K562 (cell line): ENCODE measurements around the gene CRYBA1. TPM values are rescaled to one million over a fixed set of nuclear protein-coding genes. Genes with fewer than 3 reads are reported as not detected.

ENCODE experiments used
- ATF2 ChIP-seq: sonication (generic); formaldehyde crosslinking; IDR thresholded peaks from 2 replicates; pipeline ENCODE4 v1.8.1; 2022; ENCODE audit warnings: missing genetic modification reagents
- ATF6 ChIP-seq: sonication (generic); formaldehyde crosslinking; IDR thresholded peaks from 2 replicates; pipeline ENCODE4 v1.4.0; 2020; ENCODE audit warnings: mild to moderate bottlenecking, missing genetic modification reagents
- CCAR2 ChIP-seq: fragments of 200-400 bp; formaldehyde crosslinking; IDR thresholded peaks from 2 replicates; pipeline ENCODE4 v1.6.1; 2017; ENCODE audit warnings: mild to moderate bottlenecking, low read depth, low read length
- CGGBP1 ChIP-seq: fragments of 250-450 bp; sonication (Bioruptor Pico); IDR thresholded peaks from 2 replicates; pipeline ENCODE4 v1.9.0; 2021; ENCODE audit warnings: mild to moderate bottlenecking
- COPS2 ChIP-seq: fragments of 450-650 bp; conservative IDR thresholded peaks from 2 replicates; pipeline ENCODE4 v1.6.1; 2016; ENCODE audit warnings: mild to moderate bottlenecking, moderate library complexity
- CREB1 ChIP-seq, 2 experiments: sonication (generic) in 1 of 2; formaldehyde crosslinking in 1 of 2; IDR thresholded peaks; 2 replicates each; pipeline versions ENCODE4 v1.6.1 to v1.8.0; 2012 to 2022; ENCODE audit warnings: inconsistent platforms in 1 of 2, mild to moderate bottlenecking in 1 of 2, missing genetic modification reagents in 1 of 2, moderate library complexity in 1 of 2
- ELF2 ChIP-seq: fragments of 250-450 bp; sonication (Bioruptor Pico); IDR thresholded peaks from 2 replicates; pipeline ENCODE4 v1.5.0; 2021; ENCODE audit warnings: mild to moderate bottlenecking
- NELFE ChIP-seq: IDR thresholded peaks from 2 replicates; pipeline ENCODE4 v1.6.1; 2011; ENCODE audit warnings: mild to moderate bottlenecking; ENCODE audit not compliant: insufficient read depth, insufficient read length
- RBM15 ChIP-seq: fragments of 200-400 bp; formaldehyde crosslinking; IDR thresholded peaks from 2 replicates; pipeline ENCODE4 v1.6.1; 2018; ENCODE audit warnings: mild to moderate bottlenecking, low read length, moderate library complexity; ENCODE audit not compliant: insufficient read depth
- SAFB ChIP-seq: fragments of 200-400 bp; formaldehyde crosslinking; IDR thresholded peaks from 2 replicates; pipeline ENCODE4 v1.6.1; 2017; ENCODE audit warnings: low read depth, low read length, borderline replicate concordance
- SFPQ ChIP-seq: fragments of 200-400 bp; formaldehyde crosslinking; IDR thresholded peaks from 2 replicates; pipeline ENCODE4 v1.6.1; 2017; ENCODE audit warnings: mild to moderate bottlenecking, low read depth, low read length, moderate library complexity
- SMARCB1 ChIP-seq: IDR thresholded peaks from 2 replicates; pipeline ENCODE4 v1.6.1; 2011; ENCODE audit warnings: improper control_type of control experiment, low read depth; ENCODE audit not compliant: insufficient read length
- SRF ChIP-seq, 2 experiments: fragments of 250-450, 450-650 bp in 1 of 2; sonication (Bioruptor Pico) in 1 of 2; sonication (generic) in 1 of 2; formaldehyde crosslinking; IDR thresholded peaks; 2 replicates each; pipeline versions ENCODE4 v1.5.0 to v1.5.1; 2020 to 2022; ENCODE audit warnings: mild to moderate bottlenecking in 1 of 2, missing genetic modification reagents in 1 of 2
- ZNF165 ChIP-seq: fragments of 250-450 bp; sonication (Bioruptor Pico); IDR thresholded peaks from 2 replicates; pipeline ENCODE4 v1.4.0; 2020; ENCODE audit warnings: borderline replicate concordance
- polyA plus RNA-seq, 8 experiments: library from polyadenylated mRNA; depleted of rRNA in 4 of 8; stranded (reverse) in 5 of 8; unstranded in 3 of 8; fragments of >200 nt; fragmentation: Nextera tagmentation in 2 of 8; fragmentation: Illumina TruSeq in 1 of 8; extraction: Ambion mirVana in 2 of 8; extraction: Trizol in 1 of 8; gene quantifications; 2 replicates each; pipeline versions ENCODE4 v1.2.1 to v1.2.3, GENCODE V29; 2011 to 2014; ENCODE audit warnings: inconsistent platforms in 1 of 8, missing spikeins in 1 of 8
- total RNA-seq, 7 experiments: library from RNA; depleted of rRNA in 6 of 7; stranded (reverse); fragments of >200 nt in 6 of 7; fragmentation: Illumina TruSeq in 2 of 7; extraction: Trizol in 2 of 7; gene quantifications; 2 replicates each; pipeline versions ENCODE4 v1.2.1 to v1.2.3, GENCODE V29; 2011 to 2021; ENCODE audit warnings: low replicate concordance in 1 of 7

CRYBA1 gene
- total and polyA plus RNA-seq, 9 of the 15 experiments (the other 6 are each of a cell fraction or from before 2014, with no cell fraction given), result not detected

- TF ChIP-seq SFPQ (no peak), COPS2 (no peak), NELFE (no peak), SAFB (no peak), CCAR2 (no peak), SRF (CRISPR knock-in tag; IDR thresholded peaks at IDR 0.05) (no peak), CREB1 (IDR thresholded peaks at IDR 0.05) (no peak), CREB1 (CRISPR knock-in tag; IDR thresholded peaks at IDR 0.05) (no peak), CGGBP1 (CRISPR knock-in tag) (no peak), RBM15 (no peak), SMARCB1 (no peak), ELF2 (CRISPR knock-in tag) (no peak), ATF2 (no peak), ZNF165 (CRISPR knock-in tag) (no peak), ATF6 (CRISPR knock-in tag) (no peak; the same call in 1 of the 2 replicates)
These were observed 27.1 kb upstream of the CRYBA1 start (continued) for GRCh38 chr17:29219378-29220047.
